Stimulated activated CD4-positive, alpha-beta T cell treated with anti-CD3 and anti-CD28 coated beads, Interleukin-2, amount 100 ng/mL, for 4 hours (primary cell): Measurements from ENCODE around the gene C12orf56.

Source experiments
- DNase-seq: peaks from one replicate; pipeline ENCODE4 v3.0.0-alpha.2; 2020; ENCODE audit warnings: low read depth

Gene C12orf56

GRCh38 chr12:64390275-64390851 is at the start of gene C12orf56:
Gene C12orf56 (minus strand): TSS chr12:64390758. CDS start chr12:64390565, 193 bp downstream.
- DNase-seq = no peak

DNA sequence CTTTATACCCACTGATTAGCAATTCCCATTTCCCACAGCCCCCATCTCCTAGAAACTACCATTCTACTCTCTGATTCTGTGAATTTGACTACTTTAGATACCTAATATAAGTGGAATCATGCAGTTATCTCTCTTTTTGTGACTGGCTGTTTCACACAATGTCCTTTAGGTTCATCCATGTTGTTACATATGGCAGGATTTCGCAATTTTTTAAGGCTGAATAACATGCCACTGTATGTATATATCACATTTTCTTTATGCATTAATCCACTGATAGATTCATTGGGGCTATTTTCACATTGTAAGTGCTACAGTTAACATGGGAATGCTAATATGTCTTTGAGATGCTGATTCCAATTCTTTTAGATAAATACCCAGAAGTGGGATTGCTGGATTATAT is 49.5 kb upstream of the C12orf56 start:
- DNase-seq = no peak

DNA sequence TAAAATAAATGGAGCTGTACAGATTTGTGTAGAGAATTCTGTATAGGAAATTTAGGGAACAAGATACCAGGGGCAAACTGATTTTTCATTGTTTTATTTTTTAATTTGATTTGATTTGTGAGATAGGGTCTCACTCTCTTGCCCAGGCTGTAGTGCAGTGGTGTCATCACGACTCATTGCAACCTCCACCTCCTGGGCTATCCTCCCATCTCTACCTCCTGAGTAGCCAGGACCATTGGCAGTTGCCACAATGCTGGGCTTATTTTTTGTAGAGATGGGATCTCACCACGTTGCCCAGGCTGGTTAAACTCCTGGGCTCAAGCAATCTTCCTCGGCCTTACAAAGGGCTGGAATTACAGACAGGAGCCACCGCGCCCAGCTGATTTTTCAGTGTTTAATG is 43.4 kb upstream of the C12orf56 start:
- no peak for DNase-seq

DNA sequence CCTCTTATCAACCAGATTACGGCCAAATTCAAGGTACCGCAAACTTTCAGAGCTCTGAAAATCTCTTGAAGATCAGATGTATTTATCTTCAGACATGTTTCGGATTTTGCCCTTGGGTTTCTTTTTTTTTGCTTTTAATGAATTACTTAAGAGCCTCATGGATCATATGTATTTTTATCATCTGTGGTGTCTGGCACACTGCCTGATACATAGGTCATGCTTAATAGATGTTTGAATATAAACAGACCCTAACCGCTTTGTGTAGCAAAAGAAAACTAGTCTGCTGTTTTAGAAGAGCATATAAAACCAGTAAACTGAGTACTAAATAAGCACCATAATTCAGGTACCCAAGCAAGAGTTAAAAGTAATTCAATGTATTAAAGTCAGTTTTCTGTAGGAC is 41.2 kb upstream of the C12orf56 start:
- no peak for DNase-seq

- no peak for DNase-seq
These were observed 40.3 kb upstream of the C12orf56 start for GRCh38 chr12:64430886-64431285.

DNA sequence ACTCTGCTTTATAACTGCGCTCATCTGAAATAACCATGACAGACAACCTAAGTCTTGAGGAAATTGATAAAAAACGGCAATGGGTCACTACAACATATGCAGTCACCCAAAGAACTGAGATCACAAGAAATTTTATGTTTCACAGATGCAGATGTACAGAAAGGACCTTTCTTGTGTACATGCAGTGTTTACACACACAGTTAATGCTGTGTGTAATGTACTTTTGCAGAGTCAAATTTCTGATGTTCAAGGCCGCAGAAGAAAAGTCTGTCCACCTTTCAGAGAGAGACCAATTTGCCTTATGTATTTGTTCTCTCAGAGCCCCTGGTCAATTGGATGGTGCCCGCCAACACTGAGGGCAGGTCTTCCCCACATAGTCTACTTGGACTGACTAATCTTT is 38.4 kb upstream of the C12orf56 start:
- no peak for DNase-seq

DNA sequence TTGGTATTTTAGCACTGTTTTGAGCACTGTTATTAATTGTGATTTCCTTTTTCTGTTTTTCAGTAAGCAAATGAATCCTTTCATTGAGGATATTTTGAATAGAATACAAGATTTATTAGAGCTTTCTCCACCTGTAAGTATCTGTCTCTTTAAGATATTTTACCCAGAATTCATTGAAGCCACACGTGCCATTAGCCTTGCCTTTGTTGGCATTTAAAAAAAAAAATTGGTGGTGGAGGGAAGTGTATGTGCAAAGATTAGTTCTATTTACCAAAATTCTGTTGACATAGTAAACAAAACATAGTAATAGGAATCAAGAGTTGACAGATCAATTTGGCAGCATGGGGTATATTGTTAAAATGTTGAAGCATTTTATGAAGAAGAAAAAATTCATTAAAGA is 37.4 kb upstream of the C12orf56 start:
- DNase-seq = no peak

DNA sequence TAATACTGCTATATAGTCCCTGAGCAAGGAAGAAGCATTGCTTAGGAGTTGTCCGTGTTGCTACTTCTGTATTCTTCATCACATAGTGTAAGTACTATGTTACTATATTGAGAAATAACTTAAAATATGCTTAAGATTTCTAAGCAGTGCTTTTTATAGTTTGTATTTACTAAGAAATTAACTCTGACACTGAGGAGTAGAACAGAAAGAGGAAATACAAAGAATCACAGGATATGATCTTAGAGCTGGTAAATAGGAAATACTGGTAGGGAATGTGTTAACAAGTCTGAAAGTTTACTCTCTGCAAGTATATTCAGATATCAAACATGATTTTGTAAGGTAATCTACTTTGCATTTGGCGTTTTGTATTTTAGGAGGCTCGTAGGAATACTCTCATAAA is 29.1 kb upstream of the C12orf56 start:
- no peak for DNase-seq

DNA sequence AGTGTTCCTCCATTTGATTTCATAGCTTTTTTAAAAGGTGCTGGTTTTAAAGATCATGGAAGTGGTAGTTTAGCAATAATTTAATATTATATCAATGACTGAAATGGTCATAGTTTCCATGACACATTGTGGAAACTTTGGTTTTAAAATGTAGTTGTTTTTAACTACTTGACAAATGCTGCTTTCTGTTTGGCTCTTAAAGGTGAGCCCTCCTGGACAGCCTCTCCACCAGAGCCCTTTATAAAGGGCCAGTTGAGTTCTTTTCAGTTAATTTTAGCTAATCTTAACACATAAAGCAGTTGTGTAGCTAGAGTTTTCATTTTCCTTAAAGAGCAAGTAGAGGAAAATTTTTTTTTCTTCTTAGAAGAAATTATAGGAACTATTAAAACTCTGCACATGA is 27.7 kb upstream of the C12orf56 start:
- DNase-seq = no peak

GRCh38 chr12:64413884-64414283 is 23.3 kb upstream of the C12orf56 start:
- DNase-seq = no peak

DNA sequence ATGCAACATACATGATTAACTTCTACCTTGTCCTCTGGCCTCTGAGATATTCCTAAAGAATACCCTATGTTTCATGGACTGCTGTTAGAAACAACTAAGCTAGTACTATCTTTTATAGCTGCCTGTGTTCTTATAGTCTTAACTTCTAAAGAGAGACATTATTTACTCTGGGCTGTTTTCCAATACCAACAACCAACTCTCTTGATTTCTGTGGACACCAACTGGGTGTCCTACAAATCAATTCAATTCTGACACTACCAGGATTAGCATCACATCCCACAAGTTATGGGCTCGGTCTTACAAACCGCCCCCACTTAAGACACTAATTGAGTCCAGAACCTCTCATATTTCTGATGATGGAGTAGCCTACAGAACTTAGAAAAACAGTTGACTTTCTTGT is 21.9 kb upstream of the C12orf56 start:
- no peak for DNase-seq

GRCh38 chr12:64411427-64411826 is 20.9 kb upstream of the C12orf56 start:
- DNase-seq = no peak

DNA sequence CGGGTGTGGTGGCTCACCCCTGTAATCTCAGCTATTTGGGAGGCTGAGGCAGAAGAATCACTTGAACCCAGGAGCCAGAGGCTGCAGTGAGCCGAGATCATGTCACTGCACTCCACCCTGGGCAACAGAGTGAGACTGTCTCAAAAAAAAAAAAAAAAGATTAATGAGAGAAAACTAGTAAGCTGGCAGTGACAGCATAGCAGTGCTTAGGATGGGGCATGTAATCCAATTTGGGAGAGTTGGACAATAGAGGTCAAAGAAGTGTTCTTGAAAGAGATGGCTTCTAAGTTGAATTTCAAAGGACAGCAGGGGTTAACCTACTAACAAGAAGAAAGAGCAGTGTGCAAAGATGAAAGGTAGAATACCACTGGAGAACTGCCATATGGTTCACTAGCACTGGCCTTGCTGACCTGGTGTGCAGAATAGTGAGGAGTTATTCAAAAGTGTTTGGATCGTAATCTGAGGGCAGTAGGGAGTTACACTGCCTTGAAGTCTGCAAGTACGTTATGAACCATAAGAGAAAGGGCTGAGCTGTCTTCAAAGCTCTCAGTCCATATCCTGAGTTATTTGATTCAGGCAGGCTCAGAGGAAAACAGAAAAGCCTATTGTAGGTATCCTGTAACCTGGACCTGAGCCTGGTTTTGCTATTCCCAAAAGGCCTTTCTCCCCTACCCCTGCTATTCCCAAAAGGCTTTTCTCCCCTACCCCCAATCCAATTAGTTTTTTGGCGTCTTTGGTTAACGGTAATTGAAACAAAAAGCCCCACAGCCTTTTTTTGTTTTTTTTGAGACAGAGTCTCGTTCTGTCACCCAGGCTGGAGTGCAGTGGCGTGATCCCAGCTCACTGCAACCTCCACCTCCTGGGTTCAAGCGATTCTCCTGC is 17.0 kb upstream of the C12orf56 start:
- DNase-seq = no peak

- peak; percentile 75 for DNase-seq
These were observed 14.1 kb upstream of the C12orf56 start for GRCh38 chr12:64404470-64405256.

GRCh38 chr12:64403707-64404469 is 13.3 kb upstream of the C12orf56 start, which contains the start of gene XPOT:
Gene XPOT (plus strand): TSS chr12:64404392. CDS start chr12:64410036, 5,644 bp downstream.
- peak; percentile 92 for DNase-seq

DNA sequence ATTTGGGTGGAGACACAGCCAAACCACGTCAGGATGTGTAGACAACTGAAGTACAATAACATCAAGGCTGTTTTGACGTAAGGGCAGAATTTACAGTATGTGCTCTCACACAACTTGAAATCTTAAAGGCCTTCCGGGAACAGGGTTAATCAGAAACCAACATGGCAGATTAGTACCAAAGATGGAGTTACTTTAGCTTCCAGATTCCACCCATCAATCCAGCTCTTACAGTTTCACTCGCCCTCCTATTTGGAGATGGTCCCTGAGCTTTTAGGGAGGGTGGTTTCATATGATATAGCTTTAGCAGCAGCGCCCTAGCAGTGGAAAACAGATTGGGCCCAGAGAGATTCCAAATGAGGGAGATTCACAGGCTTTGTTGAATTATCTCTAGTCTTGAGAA is 11.6 kb upstream of the C12orf56 start:
- DNase-seq = no peak

GRCh38 chr12:64400041-64400440 is 9.5 kb upstream of the C12orf56 start:
- DNase-seq = no peak

DNA sequence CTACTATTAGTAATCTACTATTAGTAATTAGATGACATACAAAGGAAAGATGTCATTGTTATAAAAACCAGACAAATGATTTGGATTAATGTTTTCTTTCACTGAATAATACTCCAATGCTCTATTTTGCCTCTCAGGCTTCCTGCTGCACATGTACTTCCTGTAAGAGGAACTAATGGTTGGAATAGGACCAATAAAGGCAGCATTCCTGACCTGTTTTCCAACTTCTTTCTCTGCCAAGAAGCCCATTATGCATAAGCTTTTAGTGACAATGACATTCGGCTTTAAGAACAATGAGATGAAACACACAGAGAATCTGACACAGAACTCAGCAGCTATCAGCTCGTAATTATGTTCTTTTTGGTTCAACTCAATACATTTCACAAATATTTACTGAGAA is 5.2 kb upstream of the C12orf56 start:
- DNase-seq = no peak

DNA sequence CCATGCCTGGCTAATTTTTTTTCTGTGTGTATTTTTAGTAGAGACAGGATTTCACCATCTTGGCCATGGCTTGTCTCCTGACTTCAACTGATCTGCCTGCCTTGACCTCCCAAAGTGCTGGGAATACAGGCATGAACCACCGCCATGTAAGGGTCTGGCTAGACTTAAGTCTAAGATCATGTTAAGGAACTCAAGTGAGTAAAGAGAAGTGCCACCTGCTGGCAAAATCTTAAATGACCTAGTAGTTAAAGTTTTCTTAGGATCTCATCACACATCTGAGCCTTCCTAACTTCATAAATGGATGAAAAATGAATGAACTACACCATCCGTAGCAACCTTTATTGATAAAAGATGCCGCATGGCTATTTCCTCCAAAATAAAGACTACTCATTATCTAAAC is 1.7 kb upstream of the C12orf56 start:
- DNase-seq = no peak

- DNase-seq = no peak
These were observed 1.4 kb downstream of the C12orf56 start for GRCh38 chr12:64389154-64389553.

GRCh38 chr12:64387197-64387816 is 3.3 kb downstream of the C12orf56 start:
- no peak for DNase-seq

- no peak for DNase-seq
These were observed 5.1 kb downstream of the C12orf56 start for GRCh38 chr12:64385468-64385867.
